H1 (cell line): ENCODE data around the gene DCLK1. TPM values are rescaled to one million over a fixed set of nuclear protein-coding genes. Genes with fewer than 3 reads are reported as not detected.

Experiments
- NRF1 ChIP-seq: IDR thresholded peaks from 2 replicates; pipeline ENCODE4 v1.6.1; 2011; ENCODE audit warnings: mild to moderate bottlenecking, low read depth, low read length, improper control_type of control experiment
- SIX5 ChIP-seq: IDR thresholded peaks from 2 replicates; pipeline ENCODE4 v1.6.1; 2011; ENCODE audit warnings: mild to moderate bottlenecking, low read depth, low read length
- SP4 ChIP-seq: IDR thresholded peaks from 2 replicates; pipeline ENCODE4 v1.6.1; 2012; ENCODE audit warnings: low read length, inconsistent platforms
- SRF ChIP-seq: IDR thresholded peaks from 2 replicates; pipeline ENCODE4 v1.6.1; 2011; ENCODE audit warnings: mild to moderate bottlenecking, low read depth, low read length, moderate library complexity
- polyA plus RNA-seq, 7 experiments: library from polyadenylated mRNA; depleted of rRNA in 3 of 7; stranded (reverse) in 5 of 7; unstranded in 2 of 7; fragments of >200 nt in 5 of 7; fragments of 200-250 nt in 2 of 7; gene quantifications; 1 replicate in 5 of 7; 2 replicates in 1 of 7; 4 replicates in 1 of 7; pipeline versions ENCODE4 v1.2.1 to v1.2.3, GENCODE V29; 2011 to 2013; ENCODE audit warnings: missing spikeins in 2 of 7, mixed read lengths in 2 of 7
- total RNA-seq: library from RNA; stranded (reverse); fragmentation: NEBNext Ultra II Directional; extraction: Animal tissue kit (Norgen Biotek cat#: 25700); gene quantifications from 2 replicates; pipeline ENCODE4 v1.2.1, GENCODE V29; 2021
- TF ChIP-seq, protein P1 (sequence below): fragments of 300-600 bp; sonication (generic); IDR thresholded peaks from 2 replicates; pipeline ENCODE4 v1.7.1; 2012; ENCODE audit warnings: low read length, moderate library complexity, mild to moderate bottlenecking, inconsistent platforms; ENCODE audit not compliant: insufficient replicate concordance

DCLK1 gene
- total and polyA plus RNA-seq, 2 of the 8 experiments (the other 6 are each of a cell fraction or from before 2014, with no cell fraction given): 22.8 to 41.0 TPM

DNA sequence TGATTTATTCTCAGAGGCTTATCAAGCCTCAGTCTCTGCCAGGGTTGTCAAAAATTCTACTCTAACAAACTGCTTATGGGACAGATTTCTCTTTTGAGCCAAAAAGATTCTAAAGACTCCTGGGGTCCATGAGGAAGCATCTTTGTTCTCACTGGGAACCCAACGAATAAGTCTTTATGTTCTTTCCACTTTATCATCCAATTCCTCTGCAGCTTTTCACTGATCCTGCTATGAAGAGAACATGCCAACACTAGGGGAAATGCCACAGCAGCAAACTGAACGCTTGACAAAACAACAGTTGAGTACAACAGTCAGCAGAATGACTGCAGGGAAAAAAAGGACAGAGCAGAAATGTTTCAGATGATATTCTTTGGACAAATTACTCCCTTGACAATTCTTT is 22.2 kb downstream of the DCLK1 start (continued):
- TF ChIP-seq, protein P1, sequence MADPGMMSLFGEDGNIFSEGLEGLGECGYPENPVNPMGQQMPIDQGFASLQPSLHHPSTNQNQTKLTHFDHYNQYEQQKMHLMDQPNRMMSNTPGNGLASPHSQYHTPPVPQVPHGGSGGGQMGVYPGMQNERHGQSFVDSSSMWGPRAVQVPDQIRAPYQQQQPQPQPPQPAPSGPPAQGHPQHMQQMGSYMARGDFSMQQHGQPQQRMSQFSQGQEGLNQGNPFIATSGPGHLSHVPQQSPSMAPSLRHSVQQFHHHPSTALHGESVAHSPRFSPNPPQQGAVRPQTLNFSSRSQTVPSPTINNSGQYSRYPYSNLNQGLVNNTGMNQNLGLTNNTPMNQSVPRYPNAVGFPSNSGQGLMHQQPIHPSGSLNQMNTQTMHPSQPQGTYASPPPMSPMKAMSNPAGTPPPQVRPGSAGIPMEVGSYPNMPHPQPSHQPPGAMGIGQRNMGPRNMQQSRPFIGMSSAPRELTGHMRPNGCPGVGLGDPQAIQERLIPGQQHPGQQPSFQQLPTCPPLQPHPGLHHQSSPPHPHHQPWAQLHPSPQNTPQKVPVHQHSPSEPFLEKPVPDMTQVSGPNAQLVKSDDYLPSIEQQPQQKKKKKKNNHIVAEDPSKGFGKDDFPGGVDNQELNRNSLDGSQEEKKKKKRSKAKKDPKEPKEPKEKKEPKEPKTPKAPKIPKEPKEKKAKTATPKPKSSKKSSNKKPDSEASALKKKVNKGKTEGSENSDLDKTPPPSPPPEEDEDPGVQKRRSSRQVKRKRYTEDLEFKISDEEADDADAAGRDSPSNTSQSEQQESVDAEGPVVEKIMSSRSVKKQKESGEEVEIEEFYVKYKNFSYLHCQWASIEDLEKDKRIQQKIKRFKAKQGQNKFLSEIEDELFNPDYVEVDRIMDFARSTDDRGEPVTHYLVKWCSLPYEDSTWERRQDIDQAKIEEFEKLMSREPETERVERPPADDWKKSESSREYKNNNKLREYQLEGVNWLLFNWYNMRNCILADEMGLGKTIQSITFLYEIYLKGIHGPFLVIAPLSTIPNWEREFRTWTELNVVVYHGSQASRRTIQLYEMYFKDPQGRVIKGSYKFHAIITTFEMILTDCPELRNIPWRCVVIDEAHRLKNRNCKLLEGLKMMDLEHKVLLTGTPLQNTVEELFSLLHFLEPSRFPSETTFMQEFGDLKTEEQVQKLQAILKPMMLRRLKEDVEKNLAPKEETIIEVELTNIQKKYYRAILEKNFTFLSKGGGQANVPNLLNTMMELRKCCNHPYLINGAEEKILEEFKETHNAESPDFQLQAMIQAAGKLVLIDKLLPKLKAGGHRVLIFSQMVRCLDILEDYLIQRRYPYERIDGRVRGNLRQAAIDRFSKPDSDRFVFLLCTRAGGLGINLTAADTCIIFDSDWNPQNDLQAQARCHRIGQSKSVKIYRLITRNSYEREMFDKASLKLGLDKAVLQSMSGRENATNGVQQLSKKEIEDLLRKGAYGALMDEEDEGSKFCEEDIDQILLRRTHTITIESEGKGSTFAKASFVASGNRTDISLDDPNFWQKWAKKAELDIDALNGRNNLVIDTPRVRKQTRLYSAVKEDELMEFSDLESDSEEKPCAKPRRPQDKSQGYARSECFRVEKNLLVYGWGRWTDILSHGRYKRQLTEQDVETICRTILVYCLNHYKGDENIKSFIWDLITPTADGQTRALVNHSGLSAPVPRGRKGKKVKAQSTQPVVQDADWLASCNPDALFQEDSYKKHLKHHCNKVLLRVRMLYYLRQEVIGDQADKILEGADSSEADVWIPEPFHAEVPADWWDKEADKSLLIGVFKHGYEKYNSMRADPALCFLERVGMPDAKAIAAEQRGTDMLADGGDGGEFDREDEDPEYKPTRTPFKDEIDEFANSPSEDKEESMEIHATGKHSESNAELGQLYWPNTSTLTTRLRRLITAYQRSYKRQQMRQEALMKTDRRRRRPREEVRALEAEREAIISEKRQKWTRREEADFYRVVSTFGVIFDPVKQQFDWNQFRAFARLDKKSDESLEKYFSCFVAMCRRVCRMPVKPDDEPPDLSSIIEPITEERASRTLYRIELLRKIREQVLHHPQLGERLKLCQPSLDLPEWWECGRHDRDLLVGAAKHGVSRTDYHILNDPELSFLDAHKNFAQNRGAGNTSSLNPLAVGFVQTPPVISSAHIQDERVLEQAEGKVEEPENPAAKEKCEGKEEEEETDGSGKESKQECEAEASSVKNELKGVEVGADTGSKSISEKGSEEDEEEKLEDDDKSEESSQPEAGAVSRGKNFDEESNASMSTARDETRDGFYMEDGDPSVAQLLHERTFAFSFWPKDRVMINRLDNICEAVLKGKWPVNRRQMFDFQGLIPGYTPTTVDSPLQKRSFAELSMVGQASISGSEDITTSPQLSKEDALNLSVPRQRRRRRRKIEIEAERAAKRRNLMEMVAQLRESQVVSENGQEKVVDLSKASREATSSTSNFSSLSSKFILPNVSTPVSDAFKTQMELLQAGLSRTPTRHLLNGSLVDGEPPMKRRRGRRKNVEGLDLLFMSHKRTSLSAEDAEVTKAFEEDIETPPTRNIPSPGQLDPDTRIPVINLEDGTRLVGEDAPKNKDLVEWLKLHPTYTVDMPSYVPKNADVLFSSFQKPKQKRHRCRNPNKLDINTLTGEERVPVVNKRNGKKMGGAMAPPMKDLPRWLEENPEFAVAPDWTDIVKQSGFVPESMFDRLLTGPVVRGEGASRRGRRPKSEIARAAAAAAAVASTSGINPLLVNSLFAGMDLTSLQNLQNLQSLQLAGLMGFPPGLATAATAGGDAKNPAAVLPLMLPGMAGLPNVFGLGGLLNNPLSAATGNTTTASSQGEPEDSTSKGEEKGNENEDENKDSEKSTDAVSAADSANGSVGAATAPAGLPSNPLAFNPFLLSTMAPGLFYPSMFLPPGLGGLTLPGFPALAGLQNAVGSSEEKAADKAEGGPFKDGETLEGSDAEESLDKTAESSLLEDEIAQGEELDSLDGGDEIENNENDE: no peak
- no peak for TF ChIP-seq NRF1
- no peak for TF ChIP-seq SP4
- TF ChIP-seq SIX5: no peak
- no peak for TF ChIP-seq SRF
